Liver (tissue), 9 donors: ENCODE data around the gene MYO10. TPM values are rescaled to one million over a fixed set of nuclear protein-coding genes. Genes with fewer than 3 reads are reported as not detected.

Experiments
- DNase-seq: peaks from one replicate; pipeline ENCODE4 v3.0.0-alpha.2; 2017; ENCODE audit warnings: low spot score
- H3K27ac ChIP-seq, 2 donors: one replicate each; pipeline ENCODE4 v1.7.0; 2013; ENCODE audit warnings: inconsistent platforms in 2 of 2, low read length in 2 of 2, control low read depth in 1 of 2, low read depth in 1 of 2, mild to moderate bottlenecking in 1 of 2
- H3K27me3 ChIP-seq, 4 donors: one replicate each; pipeline versions ENCODE4 v1.6.1 to v1.7.0; 2013; ENCODE audit warnings: low read length in 3 of 4, inconsistent platforms in 1 of 4, mild to moderate bottlenecking in 1 of 4, moderate library complexity in 1 of 4; ENCODE audit not compliant: control insufficient read depth in 4 of 4, insufficient read depth in 4 of 4
- H3K36me3 ChIP-seq, 4 donors: one replicate each; pipeline versions ENCODE4 v1.6.1 to v1.7.0; 2013; ENCODE audit warnings: low read length in 3 of 4, mild to moderate bottlenecking in 3 of 4, low read depth in 1 of 4, moderate library complexity in 1 of 4; ENCODE audit not compliant: control insufficient read depth in 4 of 4, insufficient read depth in 3 of 4
- H3K4me1 ChIP-seq, 4 donors: one replicate each; pipeline versions ENCODE4 v1.6.1 to v1.7.0; 2013; ENCODE audit warnings: low read length in 3 of 4, mild to moderate bottlenecking in 3 of 4, moderate library complexity in 1 of 4; ENCODE audit not compliant: control insufficient read depth in 4 of 4, insufficient read depth in 4 of 4
- H3K4me3 ChIP-seq, 3 donors: one replicate each; pipeline versions ENCODE4 v1.6.1 to v1.7.0; 2013; ENCODE audit warnings: low read length in 3 of 3, control low read depth in 1 of 3, low read depth in 1 of 3, mild to moderate bottlenecking in 1 of 3
- H3K9ac ChIP-seq, 2 donors: one replicate each; pipeline ENCODE4 v1.7.0; 2013; ENCODE audit warnings: low read length in 2 of 2, mild to moderate bottlenecking in 2 of 2, moderate library complexity in 2 of 2, control low read depth in 1 of 2, low read depth in 1 of 2
- H3K9me3 ChIP-seq, 4 donors: one replicate each; pipeline versions ENCODE4 v1.6.1 to v1.7.0; 2013; ENCODE audit warnings: low read length in 3 of 4; ENCODE audit not compliant: control insufficient read depth in 4 of 4
- EGR1 ChIP-seq, 2 donors: IDR thresholded peaks; 2 replicates each; pipeline ENCODE4 v1.6.1; 2016 to 2018; ENCODE audit warnings: antibody characterized with exemption in 2 of 2, low read depth in 2 of 2
- FOXA1 ChIP-seq: IDR thresholded peaks from 2 replicates; pipeline ENCODE4 v1.6.1; 2016; ENCODE audit warnings: antibody characterized with exemption
- FOXA2 ChIP-seq: IDR thresholded peaks from 2 replicates; pipeline ENCODE4 v1.6.1; 2016; ENCODE audit warnings: antibody characterized with exemption
- HNF4A ChIP-seq, 2 donors: conservative IDR thresholded peaks; 2 replicates each; pipeline ENCODE4 v1.6.1; 2016; ENCODE audit warnings: antibody characterized with exemption in 2 of 2, mild to moderate bottlenecking in 2 of 2
- HNF4G ChIP-seq: IDR thresholded peaks from 2 replicates; pipeline ENCODE4 v1.6.1; 2016; ENCODE audit warnings: antibody characterized with exemption
- JUND ChIP-seq, 2 donors: IDR thresholded peaks; 2 replicates each; pipeline ENCODE4 v1.6.1; 2016; ENCODE audit warnings: antibody characterized with exemption in 2 of 2
- NR2F2 ChIP-seq: IDR thresholded peaks from 2 replicates; pipeline ENCODE4 v1.6.1; 2016; ENCODE audit warnings: antibody characterized with exemption
- RAD21 ChIP-seq, 2 donors: IDR thresholded peaks; 2 replicates each; pipeline ENCODE4 v1.6.1; 2016; ENCODE audit warnings: antibody characterized with exemption in 2 of 2, mild to moderate bottlenecking in 2 of 2
- RXRA ChIP-seq, 2 donors: IDR thresholded peaks; 2 replicates each; pipeline ENCODE4 v1.6.1; 2017 to 2018; ENCODE audit warnings: antibody characterized with exemption in 2 of 2, mild to moderate bottlenecking in 1 of 2
- TAF1 ChIP-seq: conservative IDR thresholded peaks from 2 replicates; pipeline ENCODE4 v1.6.1; 2016; ENCODE audit warnings: antibody characterized with exemption, mild to moderate bottlenecking
- YY1 ChIP-seq: IDR thresholded peaks from 2 replicates; pipeline ENCODE4 v1.6.1; 2016; ENCODE audit warnings: antibody characterized with exemption, mild to moderate bottlenecking
- WGBS: extraction: QIAGEN DNeasy Blood & Tissue Kit; methylation state at CpG from one replicate; pipeline ENCODE4 v1.1.7; 2013; 5-methylcytosine and 5-hydroxymethylcytosine counted together
- polyA plus RNA-seq, 2 donors: library from polyadenylated mRNA; stranded (reverse) in 1 of 2; unstranded in 1 of 2; fragments of 200-250 nt in 1 of 2; fragments of >200 nt in 1 of 2; fragmentation: Nextera tagmentation in 1 of 2; extraction: Ambion mirVana in 1 of 2; gene quantifications; one replicate each; pipeline versions ENCODE4 v1.2.1 to v1.2.3, GENCODE V29; 2013 to 2015
- total RNA-seq, 2 donors: library from RNA; depleted of rRNA; stranded (reverse); fragments of >200 nt; gene quantifications; one replicate each; pipeline ENCODE4 v1.2.3, GENCODE V29; 2014
- TF ChIP-seq, protein P1 (sequence below): IDR thresholded peaks from 2 replicates; pipeline ENCODE4 v1.6.1; 2016; ENCODE audit warnings: antibody characterized with exemption
- TF ChIP-seq, protein P2 (sequence below): IDR thresholded peaks from 2 replicates; pipeline ENCODE4 v1.6.1; 2016; ENCODE audit warnings: antibody characterized with exemption, mild to moderate bottlenecking
- TF ChIP-seq, protein P3 (sequence below): IDR thresholded peaks from 2 replicates; pipeline ENCODE4 v1.6.1; 2016; ENCODE audit warnings: antibody characterized with exemption
- TF ChIP-seq, protein P4 (sequence below): fragments of 150-350 bp; IDR thresholded peaks from 2 replicates; pipeline ENCODE4 v1.5.1; 2017; ENCODE audit warnings: improper control_type of control experiment, low read depth, low read length; ENCODE audit not compliant: missing input control
- donor health status: healthy.
- donor health status: healthy.
- donor health status: healthy.
- donor health status: healthy.
- donor health status: healthy.

MYO10 gene
- total and polyA plus RNA-seq, 4 donors = 4.3 to 15.3 (median 7.1) TPM

DNA sequence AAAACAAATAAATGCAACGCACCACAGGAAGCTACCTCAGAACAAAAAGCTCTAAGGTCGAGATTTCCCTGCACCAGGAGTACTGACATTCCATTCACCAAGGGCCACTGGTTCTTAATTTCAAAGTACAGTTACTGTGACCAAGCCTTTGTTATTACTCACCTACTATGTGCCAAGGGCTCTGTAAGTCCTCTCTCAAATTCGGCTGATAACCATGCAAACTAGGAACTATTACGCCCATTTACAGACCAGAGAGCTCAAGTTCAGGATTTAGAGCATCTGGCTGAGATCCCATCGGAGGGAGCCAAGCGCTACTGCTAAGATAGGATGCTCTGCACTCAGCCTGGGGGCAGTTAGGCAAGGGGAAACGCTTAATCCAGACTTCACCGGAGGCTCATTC is 5.6 kb downstream of the MYO10 start:
- Histone ChIP-seq H3K4me3 (no peak overlapping the region), H3K9me3 (no peaks in the 10 kb centered on the region), H3K27me3 (peaks cover 0 to 16% (median 4%) of the 10 kb centered on the region in 4 donors), H3K4me1 (peaks cover 0 to 7% (median 6%) of the 10 kb centered on the region in 4 donors), H3K27ac (peak overlapping the region in 1 of 2 donors; percentile 17), H3K9ac (no peak overlapping the region), H3K36me3 (no peaks in the 10 kb centered on the region)
- 59% methylated on average over 8 of the region's 8 CpGs for WGBS
- no peak for DNase-seq
- no peak for TF ChIP-seq FOXA1
- no peak for TF ChIP-seq RXRA (IDR thresholded peaks at IDR 0.05)
- TF ChIP-seq YY1 = no peak
- no peak for TF ChIP-seq NR2F2
- TF ChIP-seq FOXA2 = no peak

DNA sequence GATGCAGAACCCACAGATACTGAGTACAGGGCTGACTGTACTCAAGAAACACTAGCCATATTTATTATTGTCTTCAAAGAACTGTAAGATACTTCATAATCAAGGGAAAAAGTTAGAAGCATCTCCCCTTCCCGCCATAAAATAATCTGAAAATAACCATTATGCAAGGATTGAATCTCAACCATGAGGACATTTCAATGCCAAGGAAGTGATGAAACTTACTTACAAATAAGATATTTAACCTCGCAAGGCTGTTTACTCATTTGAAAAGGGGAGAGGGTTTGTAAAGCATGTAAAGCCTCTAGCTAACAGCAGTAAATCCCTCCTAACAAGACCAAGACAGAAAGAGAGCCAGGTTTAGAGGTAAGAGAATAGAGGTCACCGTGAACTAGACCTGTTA is 6.3 kb downstream of the MYO10 start:
- Histone ChIP-seq H3K9me3 (no peaks in the 10 kb centered on the region), H3K27me3 (peaks cover 0 to 13% (median 4%) of the 10 kb centered on the region in 4 donors), H3K4me3 (no peak overlapping the region), H3K36me3 (no peaks in the 10 kb centered on the region), H3K27ac (no peak overlapping the region), H3K4me1 (peaks cover 0 to under 1% (median 0%) of the 10 kb centered on the region in 4 donors), H3K9ac (no peak overlapping the region)
- DNase-seq = no peak
- TF ChIP-seq, protein P1, sequence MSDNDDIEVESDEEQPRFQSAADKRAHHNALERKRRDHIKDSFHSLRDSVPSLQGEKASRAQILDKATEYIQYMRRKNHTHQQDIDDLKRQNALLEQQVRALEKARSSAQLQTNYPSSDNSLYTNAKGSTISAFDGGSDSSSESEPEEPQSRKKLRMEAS = no peak
- TF ChIP-seq EGR1 (IDR thresholded peaks at IDR 0.05; ENCODE audit: low read depth in 2 of 2) (no peak), JUND (IDR thresholded peaks at IDR 0.05) (no peak), HNF4A (conservative IDR thresholded peaks at IDR 0.05) (no peak), RAD21 (IDR thresholded peaks at IDR 0.05) (no peak), HNF4G (no peak), FOXA1 (no peak), RXRA (IDR thresholded peaks at IDR 0.05) (no peak), TAF1 (no peak), YY1 (no peak)
- TF ChIP-seq, protein P2, sequence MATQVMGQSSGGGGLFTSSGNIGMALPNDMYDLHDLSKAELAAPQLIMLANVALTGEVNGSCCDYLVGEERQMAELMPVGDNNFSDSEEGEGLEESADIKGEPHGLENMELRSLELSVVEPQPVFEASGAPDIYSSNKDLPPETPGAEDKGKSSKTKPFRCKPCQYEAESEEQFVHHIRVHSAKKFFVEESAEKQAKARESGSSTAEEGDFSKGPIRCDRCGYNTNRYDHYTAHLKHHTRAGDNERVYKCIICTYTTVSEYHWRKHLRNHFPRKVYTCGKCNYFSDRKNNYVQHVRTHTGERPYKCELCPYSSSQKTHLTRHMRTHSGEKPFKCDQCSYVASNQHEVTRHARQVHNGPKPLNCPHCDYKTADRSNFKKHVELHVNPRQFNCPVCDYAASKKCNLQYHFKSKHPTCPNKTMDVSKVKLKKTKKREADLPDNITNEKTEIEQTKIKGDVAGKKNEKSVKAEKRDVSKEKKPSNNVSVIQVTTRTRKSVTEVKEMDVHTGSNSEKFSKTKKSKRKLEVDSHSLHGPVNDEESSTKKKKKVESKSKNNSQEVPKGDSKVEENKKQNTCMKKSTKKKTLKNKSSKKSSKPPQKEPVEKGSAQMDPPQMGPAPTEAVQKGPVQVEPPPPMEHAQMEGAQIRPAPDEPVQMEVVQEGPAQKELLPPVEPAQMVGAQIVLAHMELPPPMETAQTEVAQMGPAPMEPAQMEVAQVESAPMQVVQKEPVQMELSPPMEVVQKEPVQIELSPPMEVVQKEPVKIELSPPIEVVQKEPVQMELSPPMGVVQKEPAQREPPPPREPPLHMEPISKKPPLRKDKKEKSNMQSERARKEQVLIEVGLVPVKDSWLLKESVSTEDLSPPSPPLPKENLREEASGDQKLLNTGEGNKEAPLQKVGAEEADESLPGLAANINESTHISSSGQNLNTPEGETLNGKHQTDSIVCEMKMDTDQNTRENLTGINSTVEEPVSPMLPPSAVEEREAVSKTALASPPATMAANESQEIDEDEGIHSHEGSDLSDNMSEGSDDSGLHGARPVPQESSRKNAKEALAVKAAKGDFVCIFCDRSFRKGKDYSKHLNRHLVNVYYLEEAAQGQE = no peak
- TF ChIP-seq, protein P3, sequence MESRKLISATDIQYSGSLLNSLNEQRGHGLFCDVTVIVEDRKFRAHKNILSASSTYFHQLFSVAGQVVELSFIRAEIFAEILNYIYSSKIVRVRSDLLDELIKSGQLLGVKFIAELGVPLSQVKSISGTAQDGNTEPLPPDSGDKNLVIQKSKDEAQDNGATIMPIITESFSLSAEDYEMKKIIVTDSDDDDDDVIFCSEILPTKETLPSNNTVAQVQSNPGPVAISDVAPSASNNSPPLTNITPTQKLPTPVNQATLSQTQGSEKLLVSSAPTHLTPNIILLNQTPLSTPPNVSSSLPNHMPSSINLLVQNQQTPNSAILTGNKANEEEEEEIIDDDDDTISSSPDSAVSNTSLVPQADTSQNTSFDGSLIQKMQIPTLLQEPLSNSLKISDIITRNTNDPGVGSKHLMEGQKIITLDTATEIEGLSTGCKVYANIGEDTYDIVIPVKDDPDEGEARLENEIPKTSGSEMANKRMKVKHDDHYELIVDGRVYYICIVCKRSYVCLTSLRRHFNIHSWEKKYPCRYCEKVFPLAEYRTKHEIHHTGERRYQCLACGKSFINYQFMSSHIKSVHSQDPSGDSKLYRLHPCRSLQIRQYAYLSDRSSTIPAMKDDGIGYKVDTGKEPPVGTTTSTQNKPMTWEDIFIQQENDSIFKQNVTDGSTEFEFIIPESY = no peak
- TF ChIP-seq, protein P4, sequence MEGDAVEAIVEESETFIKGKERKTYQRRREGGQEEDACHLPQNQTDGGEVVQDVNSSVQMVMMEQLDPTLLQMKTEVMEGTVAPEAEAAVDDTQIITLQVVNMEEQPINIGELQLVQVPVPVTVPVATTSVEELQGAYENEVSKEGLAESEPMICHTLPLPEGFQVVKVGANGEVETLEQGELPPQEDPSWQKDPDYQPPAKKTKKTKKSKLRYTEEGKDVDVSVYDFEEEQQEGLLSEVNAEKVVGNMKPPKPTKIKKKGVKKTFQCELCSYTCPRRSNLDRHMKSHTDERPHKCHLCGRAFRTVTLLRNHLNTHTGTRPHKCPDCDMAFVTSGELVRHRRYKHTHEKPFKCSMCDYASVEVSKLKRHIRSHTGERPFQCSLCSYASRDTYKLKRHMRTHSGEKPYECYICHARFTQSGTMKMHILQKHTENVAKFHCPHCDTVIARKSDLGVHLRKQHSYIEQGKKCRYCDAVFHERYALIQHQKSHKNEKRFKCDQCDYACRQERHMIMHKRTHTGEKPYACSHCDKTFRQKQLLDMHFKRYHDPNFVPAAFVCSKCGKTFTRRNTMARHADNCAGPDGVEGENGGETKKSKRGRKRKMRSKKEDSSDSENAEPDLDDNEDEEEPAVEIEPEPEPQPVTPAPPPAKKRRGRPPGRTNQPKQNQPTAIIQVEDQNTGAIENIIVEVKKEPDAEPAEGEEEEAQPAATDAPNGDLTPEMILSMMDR = no peak
- WGBS = 70% methylated on average over 3 of the region's 3 CpGs
